Stimulated activated CD8-positive, alpha-beta memory T cell treated with anti-CD3 and anti-CD28 coated beads, Interleukin-4, amount 100 ng/mL, for 1 hour (primary cell): ENCODE measurements around the gene MAP3K21.
A peak's percentile ranks its signal among the peaks of the same experiment; 100 is the strongest.

Experiments
- DNase-seq, 2 donors: peaks; one replicate each; pipeline ENCODE4 v3.0.0-alpha.2; 2020; ENCODE audit warnings: low read depth in 2 of 2, low spot score in 1 of 2

Gene MAP3K21

GRCh38 chr1:233327651-233328141 is at the start of gene MAP3K21:
MAP3K21 (plus strand) TSS chr1:233327724; CDS start chr1:233328029, 305 bp downstream.
- DNase-seq: no peak

DNA sequence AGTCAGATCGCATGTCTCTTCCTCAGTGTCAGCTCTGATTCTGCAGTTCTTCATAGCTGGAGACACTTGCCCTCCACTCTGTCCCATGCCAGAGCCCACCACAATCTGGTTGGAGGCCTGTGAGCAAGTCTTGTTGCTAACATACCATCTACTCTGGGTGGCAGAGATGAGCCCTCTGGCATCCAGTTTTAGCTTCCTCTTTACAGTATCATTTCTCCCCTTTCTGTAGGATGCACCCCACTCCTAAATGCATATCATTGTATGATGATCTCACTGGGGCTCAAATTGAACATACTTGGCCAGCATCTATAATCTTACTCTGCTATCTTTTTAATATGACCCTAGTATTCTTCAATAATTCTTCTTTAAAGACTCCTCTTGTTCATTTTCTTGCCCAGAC is 48.9 kb upstream of the MAP3K21 start:
- DNase-seq: no peak

- no peak for DNase-seq
Observed at GRCh38 chr1:233279971-233280370, 47.6 kb upstream of the MAP3K21 start.

DNA sequence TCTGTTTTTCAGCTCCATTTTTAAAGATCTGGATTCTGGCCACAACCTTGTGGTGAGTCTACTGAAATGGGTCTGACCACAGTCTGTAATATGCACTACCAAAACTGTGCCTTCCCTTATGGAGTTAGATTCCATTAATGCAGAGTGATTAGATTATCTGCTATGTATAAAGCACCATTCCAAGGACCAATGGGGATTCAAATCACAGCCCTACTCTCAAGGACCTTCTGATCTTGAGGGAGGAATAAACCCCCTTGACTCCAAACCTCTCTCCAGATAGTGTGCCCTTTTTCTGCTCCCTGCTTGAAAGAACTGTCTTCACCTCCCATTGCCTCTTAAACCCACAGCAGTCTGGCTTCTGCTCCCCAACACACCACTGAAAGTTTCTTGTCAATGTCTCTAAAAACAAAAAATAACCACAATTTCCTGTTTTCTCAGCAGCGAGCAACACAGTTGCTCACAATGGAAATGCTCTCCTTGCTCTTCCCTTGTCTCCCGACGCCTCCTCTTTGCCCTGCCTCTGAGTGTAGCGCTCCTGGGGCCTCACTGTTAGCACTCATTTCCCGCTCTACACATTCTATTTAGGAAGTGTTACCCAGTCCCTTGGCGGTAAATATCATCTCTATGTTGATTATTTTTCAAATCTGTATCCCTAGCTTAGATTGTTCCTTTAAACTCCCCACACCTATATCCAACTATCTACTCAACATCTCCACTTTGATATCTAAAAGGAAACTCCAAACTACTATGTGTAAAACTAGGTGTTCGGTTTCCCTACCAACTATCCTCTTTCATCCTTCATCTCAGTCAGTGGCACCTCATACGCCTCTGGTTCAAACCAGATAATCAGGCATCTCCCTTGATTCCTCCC is 45.6 kb upstream of the MAP3K21 start:
- no peak for DNase-seq

GRCh38 chr1:233282582-233282886 is 45.0 kb upstream of the MAP3K21 start:
- no peak for DNase-seq

- DNase-seq: no peak
Observed at GRCh38 chr1:233289676-233290075, 37.8 kb upstream of the MAP3K21 start.

DNA sequence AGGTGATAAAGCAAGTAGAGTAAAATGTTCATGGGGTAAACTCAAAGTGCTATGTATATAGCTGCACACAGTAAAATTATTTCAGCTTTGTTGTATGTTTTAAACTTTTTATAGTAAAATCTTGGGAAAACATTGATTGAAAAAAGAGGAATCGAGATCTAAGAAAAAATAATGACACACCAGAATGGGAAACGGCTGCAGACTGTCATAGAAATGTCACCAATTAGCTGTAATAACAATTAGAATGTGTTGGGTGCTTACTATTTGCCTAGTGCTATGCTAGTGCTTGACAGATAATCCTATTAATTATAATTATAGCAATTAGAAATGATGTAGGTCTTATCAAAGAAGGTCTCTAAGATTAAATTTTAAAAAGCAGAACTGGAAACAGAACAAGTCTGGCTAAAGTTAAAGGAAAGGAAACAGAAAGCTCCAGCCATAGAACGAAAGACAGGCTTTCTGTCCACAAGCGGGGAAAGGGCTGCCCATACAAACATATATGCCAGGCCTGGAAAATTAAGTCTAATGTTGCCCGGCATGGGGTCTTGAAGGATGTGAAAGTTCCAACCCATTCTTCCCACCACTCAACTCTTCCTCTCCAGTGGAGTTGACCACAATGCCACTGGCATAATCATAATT is 37.0 kb upstream of the MAP3K21 start:
- no peak for DNase-seq

DNA sequence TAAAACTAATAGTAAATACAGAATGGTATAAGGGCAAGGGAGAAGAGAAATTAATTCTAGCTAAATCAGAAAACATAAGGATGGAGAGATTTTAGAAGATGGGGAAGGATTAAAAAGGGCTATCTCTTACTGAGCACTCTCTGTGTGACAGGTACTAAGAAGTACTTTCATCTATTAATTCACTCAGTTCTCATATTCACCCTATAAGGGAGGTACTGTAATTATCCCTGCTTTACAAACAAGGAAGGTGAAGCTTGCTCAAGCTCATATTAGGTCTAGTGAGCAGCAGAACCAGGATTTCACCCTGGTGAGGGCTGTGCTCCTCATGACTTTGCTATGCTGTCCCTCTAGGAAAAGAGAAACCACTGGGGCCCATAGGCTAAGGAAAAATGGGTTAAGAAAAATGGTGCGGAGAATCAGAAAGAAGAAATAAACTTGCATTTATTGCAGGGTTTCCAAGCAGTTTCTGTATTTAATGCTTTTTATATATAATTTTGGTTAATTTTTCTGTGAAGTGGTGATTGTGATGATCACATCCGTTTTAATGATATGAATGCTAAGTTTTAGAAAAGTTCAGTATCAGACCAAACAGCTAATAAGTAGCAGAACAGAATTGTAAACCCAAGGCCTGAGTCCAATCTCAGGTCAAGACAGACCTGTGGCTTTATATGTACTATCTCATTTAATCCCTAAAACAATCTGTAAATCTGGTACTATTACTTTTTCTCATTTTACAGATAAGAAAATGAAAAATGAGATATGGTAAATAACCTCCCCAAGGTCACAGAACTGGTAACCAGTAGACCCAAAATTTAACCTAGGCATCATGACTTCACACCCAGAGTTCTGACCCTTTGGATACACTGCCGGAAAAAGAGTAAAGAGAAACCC is 33.7 kb upstream of the MAP3K21 start:
- no peak for DNase-seq

DNA sequence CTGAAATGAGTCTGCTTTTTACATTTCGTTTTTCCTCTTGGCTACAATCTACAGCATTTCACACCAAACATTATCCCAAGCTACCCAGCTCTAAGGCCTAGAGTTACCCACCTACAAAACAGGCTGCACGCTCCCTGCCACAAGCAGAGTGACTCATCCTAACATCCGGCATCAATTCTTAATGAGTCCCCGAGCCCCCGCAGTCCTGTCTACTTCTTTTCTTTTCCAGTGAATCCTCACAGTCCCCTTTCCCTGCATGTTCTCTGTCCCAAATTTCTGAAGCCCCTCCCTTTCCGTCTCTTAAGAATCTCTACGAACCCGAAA is 32.6 kb upstream of the MAP3K21 start:
- peak in 1 of 2 donors; percentile 9 for DNase-seq

GRCh38 chr1:233295237-233295974 is 32.1 kb upstream of the MAP3K21 start, which contains the start of gene PCNX2:
PCNX2 (minus strand) TSS chr1:233295725; CDS start chr1:233295478, 247 bp downstream.
- peak; percentile 16 to 39 for DNase-seq

DNA sequence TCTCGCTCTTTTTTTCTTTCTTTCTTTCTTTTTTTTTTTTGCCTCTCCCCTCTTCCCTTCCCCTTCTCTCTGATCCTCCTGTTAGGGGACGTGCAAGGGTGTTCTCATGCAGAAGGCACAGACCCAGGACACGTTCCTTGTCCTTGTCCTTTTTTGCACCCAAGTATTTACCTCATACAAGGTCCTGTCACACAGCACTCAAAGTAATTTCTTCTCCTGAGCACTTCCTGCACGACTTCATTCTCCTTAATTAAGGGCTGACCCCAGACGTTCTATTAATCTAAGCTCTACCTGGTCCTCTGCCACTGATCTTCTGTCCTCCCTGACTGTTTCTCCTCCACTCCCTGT is 31.6 kb upstream of the MAP3K21 start:
- DNase-seq: no peak

- DNase-seq: no peak
Observed at GRCh38 chr1:233299450-233299849, 28.1 kb upstream of the MAP3K21 start.

DNA sequence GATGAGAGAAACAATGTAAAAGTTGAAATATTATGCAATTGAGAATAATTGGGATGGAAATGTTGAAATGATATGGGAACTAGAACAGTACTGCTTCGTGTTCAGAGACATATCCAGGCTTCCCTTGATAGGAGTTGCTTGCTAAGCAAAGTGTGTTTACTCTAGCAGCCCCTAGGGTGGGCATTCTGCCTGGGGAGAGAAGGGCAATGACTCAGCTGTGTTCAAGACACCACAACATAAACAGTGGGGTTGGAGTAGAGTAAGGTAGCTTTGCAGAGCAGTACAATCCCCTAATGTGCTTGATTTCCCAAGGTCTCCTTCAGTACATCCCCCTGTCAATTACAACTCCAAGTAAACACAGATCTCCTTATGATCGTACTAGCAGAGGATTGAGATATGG is 27.2 kb upstream of the MAP3K21 start:
- no peak for DNase-seq

- DNase-seq: no peak
Observed at GRCh38 chr1:233304489-233305102, 22.9 kb upstream of the MAP3K21 start.

DNA sequence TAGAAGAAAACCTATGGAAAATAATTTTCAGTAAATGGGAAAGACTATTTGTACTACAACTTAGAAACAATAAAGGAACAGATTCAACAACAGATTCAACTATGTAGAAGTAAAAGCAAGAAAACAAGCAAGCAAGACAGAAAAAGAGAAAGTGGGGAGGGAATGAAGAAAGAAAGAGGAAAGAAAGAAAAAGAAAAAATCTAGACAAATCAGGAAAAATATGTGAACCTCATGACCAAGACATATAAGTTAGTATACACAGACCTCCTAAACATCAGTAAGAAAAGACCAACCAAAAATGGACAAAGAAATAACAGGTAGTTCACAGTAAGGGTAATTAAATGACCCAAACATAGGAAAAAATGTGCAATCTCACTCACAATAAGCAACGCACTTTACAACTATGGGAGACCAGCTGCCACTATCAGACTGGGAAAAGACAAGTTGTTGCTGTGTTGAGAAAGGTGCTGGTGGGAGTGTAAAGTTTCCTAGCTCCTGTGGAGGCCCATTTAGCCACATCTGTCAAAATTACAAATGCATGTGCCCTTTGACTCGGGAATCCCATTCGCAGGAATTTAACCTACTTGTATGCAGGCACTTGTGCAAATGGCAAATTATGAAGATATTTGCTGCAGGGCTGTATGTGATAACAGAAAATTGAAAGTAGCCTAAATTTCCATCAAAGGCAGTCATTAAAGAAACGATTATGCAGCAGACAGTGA is 13.9 kb upstream of the MAP3K21 start:
- DNase-seq: no peak

DNA sequence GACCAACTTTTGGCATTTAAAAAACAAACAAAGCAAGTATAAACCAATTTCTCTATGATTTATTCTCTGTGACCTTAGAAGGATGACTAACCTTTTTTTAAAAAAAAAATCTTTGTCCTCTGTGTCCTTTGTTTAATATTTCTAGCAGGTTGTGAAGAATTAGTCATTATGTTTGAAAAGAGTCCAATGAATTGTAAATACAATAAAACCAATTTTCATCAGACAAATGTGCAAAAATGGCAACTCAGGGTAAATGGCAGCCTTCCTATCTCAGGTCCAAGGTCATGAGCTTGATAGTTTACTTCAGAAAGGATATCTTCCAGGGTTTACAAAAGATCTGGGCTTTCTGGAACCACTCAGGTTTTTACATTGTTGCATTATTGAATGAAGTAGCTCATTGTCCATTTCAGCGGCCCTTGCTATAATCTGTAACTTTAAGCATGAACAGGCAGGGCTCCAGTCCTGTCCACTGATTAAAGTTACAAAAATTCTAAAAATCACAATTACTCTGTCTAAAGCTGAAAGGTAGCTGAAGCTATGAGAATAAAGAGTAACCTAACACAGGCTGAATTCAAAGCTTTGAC is 11.7 kb upstream of the MAP3K21 start:
- DNase-seq: no peak

GRCh38 chr1:233316473-233316872 is 11.1 kb upstream of the MAP3K21 start:
- DNase-seq: no peak

DNA sequence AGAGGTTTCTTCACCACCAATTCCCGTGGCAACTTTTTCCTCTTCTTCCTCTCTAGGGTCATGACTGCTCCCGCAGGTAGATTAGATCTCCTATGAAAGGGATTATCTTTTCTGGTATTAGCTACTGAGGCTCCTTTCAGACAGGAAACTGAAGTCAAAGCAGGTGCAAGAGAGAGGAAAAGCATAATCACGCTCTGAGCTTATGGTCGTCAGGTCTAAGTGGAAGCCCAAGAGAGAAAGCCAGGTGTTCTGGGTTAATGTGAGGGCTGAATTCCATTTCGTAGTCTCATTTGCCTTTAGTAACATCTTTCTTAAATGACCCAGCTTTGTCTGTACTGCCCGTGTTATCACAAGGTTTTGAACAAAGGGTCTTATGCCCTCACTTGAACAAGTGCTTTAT is 8.3 kb upstream of the MAP3K21 start:
- no peak for DNase-seq

GRCh38 chr1:233320023-233320422 is 7.5 kb upstream of the MAP3K21 start:
- DNase-seq: no peak

GRCh38 chr1:233323718-233324117 is 3.8 kb upstream of the MAP3K21 start:
- no peak for DNase-seq
